Measurements from ENCODE around the gene ZBTB20.

Gene ZBTB20

GRCh38 chr3:114411811-114412803 is 735.0 kb downstream of the ZBTB20 start:
- Mint-ChIP-seq H3K27me3 (no peaks in the 10 kb centered on the region), H3K36me3 (peaks cover 25% of the 10 kb centered on the region), H3K9me3 (no peaks in the 10 kb centered on the region), H3K27ac (peak overlapping the region; percentile 74), H3K4me3 (peak overlapping the region; percentile 9), H3K4me1 (peaks cover 65% of the 10 kb centered on the region)
- ATAC-seq: peak; percentile 86

GRCh38 chr3:114411190-114411668 is 735.9 kb downstream of the ZBTB20 start:
- Mint-ChIP-seq H3K4me1 (peaks cover 67% of the 10 kb centered on the region), H3K36me3 (peaks cover 26% of the 10 kb centered on the region), H3K27ac (peak overlapping the region; percentile 74), H3K27me3 (no peaks in the 10 kb centered on the region), H3K9me3 (no peaks in the 10 kb centered on the region), H3K4me3 (no peak overlapping the region)
- no peak for ATAC-seq

- no peaks in the 10 kb centered on the region for H3K9me3 Mint-ChIP-seq
- H3K4me1 Mint-ChIP-seq: peaks cover 69% of the 10 kb centered on the region
- H3K36me3 Mint-ChIP-seq: peaks cover 26% of the 10 kb centered on the region
- no peak for ATAC-seq
- no peaks in the 10 kb centered on the region for H3K27me3 Mint-ChIP-seq
- peak overlapping the region; percentile 5 for H3K4me3 Mint-ChIP-seq
- H3K27ac Mint-ChIP-seq: peak overlapping the region; percentile 74
Measured at GRCh38 chr3:114408736-114409670, 738.1 kb downstream of the ZBTB20 start.

GRCh38 chr3:114406922-114407321 is 740.2 kb downstream of the ZBTB20 start:
- Mint-ChIP-seq H3K9me3 (no peaks in the 10 kb centered on the region), H3K4me3 (no peak overlapping the region), H3K4me1 (peaks cover 53% of the 10 kb centered on the region), H3K36me3 (peaks cover 26% of the 10 kb centered on the region), H3K27me3 (no peaks in the 10 kb centered on the region), H3K27ac (no peak overlapping the region)
- ATAC-seq: no peak

- Mint-ChIP-seq H3K4me1 (peaks cover 47% of the 10 kb centered on the region), H3K9me3 (no peaks in the 10 kb centered on the region), H3K4me3 (no peak overlapping the region), H3K27me3 (no peaks in the 10 kb centered on the region), H3K27ac (no peak overlapping the region), H3K36me3 (peaks cover 26% of the 10 kb centered on the region)
- ATAC-seq: no peak
Measured at GRCh38 chr3:114406286-114406685, 740.8 kb downstream of the ZBTB20 start.

GRCh38 chr3:114405202-114405990 is 741.7 kb downstream of the ZBTB20 start:
- peaks cover 27% of the 10 kb centered on the region for H3K36me3 Mint-ChIP-seq
- no peaks in the 10 kb centered on the region for H3K9me3 Mint-ChIP-seq
- H3K27me3 Mint-ChIP-seq: no peaks in the 10 kb centered on the region
- peak overlapping the region; percentile 70 for H3K27ac Mint-ChIP-seq
- peak; percentile 76 for ATAC-seq
- peaks cover 38% of the 10 kb centered on the region for H3K4me1 Mint-ChIP-seq
- H3K4me3 Mint-ChIP-seq: no peak overlapping the region

- H3K4me1 Mint-ChIP-seq: peaks cover 30% of the 10 kb centered on the region
- H3K4me3 Mint-ChIP-seq: no peak overlapping the region
- no peaks in the 10 kb centered on the region for H3K27me3 Mint-ChIP-seq
- H3K27ac Mint-ChIP-seq: peak overlapping the region; percentile 70
- no peaks in the 10 kb centered on the region for H3K9me3 Mint-ChIP-seq
- H3K36me3 Mint-ChIP-seq: peaks cover 30% of the 10 kb centered on the region
- no peak for ATAC-seq
Measured at GRCh38 chr3:114404590-114404989, 742.5 kb downstream of the ZBTB20 start.

GRCh38 chr3:114402838-114403237 is 744.2 kb downstream of the ZBTB20 start:
- Mint-ChIP-seq H3K9me3 (no peaks in the 10 kb centered on the region), H3K4me1 (peaks cover 16% of the 10 kb centered on the region), H3K4me3 (no peak overlapping the region), H3K36me3 (peaks cover 25% of the 10 kb centered on the region), H3K27ac (no peak overlapping the region), H3K27me3 (no peaks in the 10 kb centered on the region)
- ATAC-seq: no peak

GRCh38 chr3:114401346-114401745 is 745.7 kb downstream of the ZBTB20 start:
- Mint-ChIP-seq H3K36me3 (peaks cover 30% of the 10 kb centered on the region), H3K4me1 (peaks cover 20% of the 10 kb centered on the region), H3K27ac (no peak overlapping the region), H3K27me3 (no peaks in the 10 kb centered on the region), H3K4me3 (no peak overlapping the region), H3K9me3 (no peaks in the 10 kb centered on the region)
- ATAC-seq: no peak

GRCh38 chr3:114400371-114400770 is 746.7 kb downstream of the ZBTB20 start:
- H3K27ac Mint-ChIP-seq: no peak overlapping the region
- no peaks in the 10 kb centered on the region for H3K9me3 Mint-ChIP-seq
- H3K4me1 Mint-ChIP-seq: peaks cover 20% of the 10 kb centered on the region
- no peak for ATAC-seq
- H3K27me3 Mint-ChIP-seq: no peaks in the 10 kb centered on the region
- no peak overlapping the region for H3K4me3 Mint-ChIP-seq
- peaks cover 30% of the 10 kb centered on the region for H3K36me3 Mint-ChIP-seq

- H3K9me3 Mint-ChIP-seq: no peaks in the 10 kb centered on the region
- no peak for ATAC-seq
- peaks cover 18% of the 10 kb centered on the region for H3K36me3 Mint-ChIP-seq
- no peak overlapping the region for H3K4me3 Mint-ChIP-seq
- peaks cover 47% of the 10 kb centered on the region for H3K4me1 Mint-ChIP-seq
- peak overlapping the region; percentile 13 for H3K27ac Mint-ChIP-seq
- no peaks in the 10 kb centered on the region for H3K27me3 Mint-ChIP-seq
Measured at GRCh38 chr3:114394551-114394950, 752.5 kb downstream of the ZBTB20 start.

GRCh38 chr3:114393367-114394072 is 753.6 kb downstream of the ZBTB20 start:
- no peaks in the 10 kb centered on the region for H3K9me3 Mint-ChIP-seq
- peak overlapping the region; percentile 13 for H3K27ac Mint-ChIP-seq
- H3K27me3 Mint-ChIP-seq: no peaks in the 10 kb centered on the region
- peaks cover 53% of the 10 kb centered on the region for H3K4me1 Mint-ChIP-seq
- ATAC-seq: no peak
- peaks cover 24% of the 10 kb centered on the region for H3K36me3 Mint-ChIP-seq
- no peak overlapping the region for H3K4me3 Mint-ChIP-seq

- H3K27me3 Mint-ChIP-seq: no peaks in the 10 kb centered on the region
- peaks cover 53% of the 10 kb centered on the region for H3K4me1 Mint-ChIP-seq
- no peaks in the 10 kb centered on the region for H3K9me3 Mint-ChIP-seq
- no peak for ATAC-seq
- peak overlapping the region; percentile 13 for H3K27ac Mint-ChIP-seq
- H3K36me3 Mint-ChIP-seq: peaks cover 30% of the 10 kb centered on the region
- no peak overlapping the region for H3K4me3 Mint-ChIP-seq
Measured at GRCh38 chr3:114392831-114393230, 754.3 kb downstream of the ZBTB20 start.

GRCh38 chr3:114389156-114389555 is 757.9 kb downstream of the ZBTB20 start:
- Mint-ChIP-seq H3K4me3 (no peak overlapping the region), H3K27me3 (no peaks in the 10 kb centered on the region), H3K4me1 (peaks cover 33% of the 10 kb centered on the region), H3K36me3 (peaks cover 18% of the 10 kb centered on the region), H3K9me3 (no peaks in the 10 kb centered on the region), H3K27ac (peak overlapping the region; percentile 23)
- no peak for ATAC-seq
